ENCODE results near the gene COL16A1. TPM values are rescaled to one million over a fixed set of nuclear protein-coding genes. Genes with fewer than 3 reads are reported as not detected.
"Not testable (repeated sequence)": the region's sequence is repeated elsewhere in the genome, so short reads cannot be mapped to it uniquely, and the experiment has no call there.

COL16A1 gene
- total RNA-seq, 2 donors from 2014 or later, result 93.3 to 179 TPM

GRCh38 chr1:31712630-31713029 lies 8.8 kb upstream of the COL16A1 start:
- intact Hi-C loops (cut with DNase I), result loop anchor here in 1 of 2 donors (10.0 kb wide), 2 partner anchors 72 to 138 kb away; partner anchors contain the start of gene TINAGL1
- DNase-seq (ENCODE audit: low spot score), result peak; percentile 94

- no peak for DNase-seq (ENCODE audit: low spot score)
- intact Hi-C loops (cut with DNase I), result loop anchor here in 1 of 2 donors (10.0 kb wide), 2 partner anchors 73 to 137 kb away; partner anchors contain the start of gene TINAGL1
Measured at GRCh38 chr1:31712068-31712467, 8.3 kb upstream of the COL16A1 start.

GRCh38 chr1:31708324-31708723 lies 4.5 kb upstream of the COL16A1 start:
- no peak for DNase-seq (ENCODE audit: low spot score)
- intact Hi-C loops (cut with DNase I), result loop anchor here in 1 of 2 donors (5.0 kb wide), 1 partner anchor 46 kb away; no protein-coding TSS in a partner anchor

- no peak for DNase-seq (ENCODE audit: low spot score)
- intact Hi-C loops (cut with DNase I), result loop anchor here in 1 of 2 donors (5.0 kb wide), 1 partner anchor 45 kb away; no protein-coding TSS in a partner anchor
Measured at GRCh38 chr1:31707711-31708110, 3.9 kb upstream of the COL16A1 start.

GRCh38 chr1:31707059-31707600 lies 3.3 kb upstream of the COL16A1 start:
- intact Hi-C loops (cut with DNase I), result loop anchor here in 1 of 2 donors (5.0 kb wide), 1 partner anchor 45 kb away; no protein-coding TSS in a partner anchor
- DNase-seq (ENCODE audit: low spot score), result not testable (repeated sequence)

GRCh38 chr1:31706384-31707058 lies 2.7 kb upstream of the COL16A1 start:
- intact Hi-C loops (cut with DNase I), result loop anchor here in 1 of 2 donors (5.0 kb wide), 1 partner anchor 44 kb away; no protein-coding TSS in a partner anchor
- DNase-seq (ENCODE audit: low spot score), result no peak

GRCh38 chr1:31705080-31705866 lies 1.5 kb upstream of the COL16A1 start:
- intact Hi-C loops (cut with DNase I), result loop anchor here in 1 of 2 donors (5.0 kb wide), 1 partner anchor 43 kb away; no protein-coding TSS in a partner anchor
- DNase-seq (ENCODE audit: low spot score), result peak; percentile 93

GRCh38 chr1:31704271-31705079 lies 658 bp upstream of the COL16A1 start:
- no peak for DNase-seq (ENCODE audit: low spot score)
- intact Hi-C loops (cut with DNase I), result loop anchor here (5.0 kb wide), 2 partner anchors 37 to 42 kb away; no protein-coding TSS in a partner anchor

GRCh38 chr1:31702836-31703404 lies 897 bp downstream of the COL16A1 start:
- no peak for DNase-seq (ENCODE audit: low spot score)
- intact Hi-C loops (cut with DNase I), result loop anchor here in 1 of 2 donors (5.0 kb wide), 1 partner anchor 36 kb away; no protein-coding TSS in a partner anchor

- intact Hi-C loops (cut with DNase I), result loop anchor here in 1 of 2 donors (5.0 kb wide), 1 partner anchor 34 kb away; no protein-coding TSS in a partner anchor
- DNase-seq (ENCODE audit: low spot score), result peak; percentile 97
Measured at GRCh38 chr1:31701091-31701736, 2.6 kb downstream of the COL16A1 start.

- intact Hi-C loops (cut with DNase I), result loop anchor here in 1 of 2 donors (5.0 kb wide), 1 partner anchor 33 kb away; no protein-coding TSS in a partner anchor
Measured at GRCh38 chr1:31700468-31701090, 3.2 kb downstream of the COL16A1 start.

GRCh38 chr1:31699341-31699891 lies 4.4 kb downstream of the COL16A1 start:
- DNase-seq (ENCODE audit: low spot score), result no peak

More at GRCh38 chr1:31700468-31701090, 3.2 kb downstream of the COL16A1 start:
- no peak for DNase-seq (ENCODE audit: low spot score)

GRCh38 chr1:31697369-31697984 lies 6.3 kb downstream of the COL16A1 start:
- intact Hi-C loops (cut with DNase I), result no loop called here
- DNase-seq (ENCODE audit: low spot score), result no peak

More at GRCh38 chr1:31699341-31699891, 4.4 kb downstream of the COL16A1 start:
- intact Hi-C loops (cut with DNase I), result no loop called here

- no peak for DNase-seq (ENCODE audit: low spot score)
- intact Hi-C loops (cut with DNase I), result no loop called here
Measured at GRCh38 chr1:31696242-31696641, 7.6 kb downstream of the COL16A1 start.

- no peak for DNase-seq (ENCODE audit: low spot score)
- intact Hi-C loops (cut with DNase I), result no loop called here
Measured at GRCh38 chr1:31695327-31695726, 8.5 kb downstream of the COL16A1 start.

GRCh38 chr1:31694964-31695313 lies 8.9 kb downstream of the COL16A1 start:
- intact Hi-C loops (cut with DNase I), result no loop called here

More at GRCh38 chr1:31694964-31695313, 8.9 kb downstream of the COL16A1 start:
- DNase-seq (ENCODE audit: low spot score), result no peak

Data from posterior vena cava (tissue), 2 donors.